Anterior cingulate cortex (tissue), 58 donors: ENCODE results near the gene LRRC26.
"Not testable (repeated sequence)": the region's sequence is repeated elsewhere in the genome, so short reads cannot be mapped to it uniquely, and the experiment has no call there.

Source experiments
- DNase-seq, 58 donors: peaks; one replicate each; lab custom pipeline; 2025; lab: John Stamatoyannopoulos, UW

LRRC26 gene

GRCh38 chr9:137122796-137123467, 46.9 kb downstream of the LRRC26 start:
- not testable (repeated sequence) for DNase-seq

GRCh38 chr9:137121927-137122795, 47.7 kb downstream of the LRRC26 start:
- DNase-seq, result not testable (repeated sequence)
